Amniotic epithelial cell (primary cell): ENCODE data around the gene MT1X.

Experiments
- DNase-seq: peaks from one replicate; pipeline ENCODE4 v3.0.0-alpha.2; 2010; ENCODE audit warnings: low read depth

MT1X gene

DNA sequence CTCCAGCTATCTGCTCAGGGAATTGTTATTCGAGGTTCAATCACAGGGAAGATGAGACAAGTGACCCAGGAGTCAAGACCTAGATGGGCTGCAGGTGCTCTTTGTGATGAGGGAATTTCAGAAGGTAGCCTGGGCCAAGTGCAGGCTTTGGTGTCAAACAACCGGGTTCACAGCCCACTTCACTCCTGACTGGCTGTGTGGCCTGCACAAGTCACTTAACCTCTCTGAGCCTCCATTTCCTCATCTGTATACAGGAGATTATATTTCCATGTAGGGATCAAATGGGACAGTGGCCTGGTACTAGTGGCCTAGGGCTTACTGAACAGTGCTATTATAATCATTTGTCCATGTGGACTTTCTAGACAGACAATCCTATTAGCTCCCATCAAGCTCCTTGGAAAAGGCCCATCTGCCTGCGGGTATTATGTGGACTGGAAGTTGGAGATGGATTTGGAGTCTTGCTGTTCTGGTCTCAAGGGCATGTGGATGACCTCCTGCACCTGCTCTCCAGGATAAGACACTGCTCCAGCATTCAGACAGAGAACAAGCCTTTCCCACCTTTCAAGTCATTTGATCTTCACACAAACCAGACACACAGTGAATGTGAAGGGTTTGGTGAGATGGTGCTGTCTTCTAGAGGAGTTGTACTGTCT is 3.1 kb upstream of the MT1X start:
- DNase-seq: no peak

- DNase-seq: no peak
Measured at GRCh38 chr16:56679818-56680217, 2.5 kb upstream of the MT1X start.

DNA sequence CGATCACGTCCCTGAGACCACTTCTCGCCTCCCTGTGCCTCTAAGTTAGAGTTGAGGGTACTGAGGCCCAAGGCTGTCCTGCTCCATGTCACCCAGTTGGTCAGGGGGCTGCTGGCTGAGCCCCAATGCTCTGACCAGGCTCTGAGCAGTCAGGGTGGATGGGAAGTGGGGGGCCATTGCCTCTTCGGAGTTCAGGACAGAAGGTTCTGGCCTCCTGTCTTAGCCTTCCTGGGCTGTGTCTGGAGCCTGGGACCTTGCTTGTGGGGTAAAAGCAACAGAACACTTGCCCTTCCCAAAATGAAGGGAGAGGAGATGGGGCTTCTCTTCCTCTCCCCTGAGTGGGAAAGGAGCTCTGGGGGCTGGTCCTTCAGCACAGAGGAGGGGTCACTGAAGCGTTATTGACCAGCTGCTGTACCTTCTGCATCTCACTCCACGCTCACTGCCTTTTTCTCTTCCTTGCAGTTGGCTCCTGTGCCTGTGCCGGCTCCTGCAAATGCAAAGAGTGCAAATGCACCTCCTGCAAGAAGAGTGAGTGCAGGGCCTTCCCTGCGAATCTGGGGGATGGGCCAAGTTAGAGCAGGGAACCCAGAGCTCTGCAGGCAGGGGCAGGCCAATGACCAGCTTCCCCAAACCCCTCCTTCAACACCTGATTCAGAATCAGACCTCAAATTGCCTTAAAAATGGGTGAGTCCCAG is 580 bp downstream of the MT1X start:
- DNase-seq: no peak

- no peak for DNase-seq
Measured at GRCh38 chr16:56683424-56684172, 1.3 kb downstream of the MT1X start.

- DNase-seq: no peak
Measured at GRCh38 chr16:56684256-56684925, 2.1 kb downstream of the MT1X start.

GRCh38 chr16:56684926-56685590 is 2.8 kb downstream of the MT1X start:
- no peak for DNase-seq

DNA sequence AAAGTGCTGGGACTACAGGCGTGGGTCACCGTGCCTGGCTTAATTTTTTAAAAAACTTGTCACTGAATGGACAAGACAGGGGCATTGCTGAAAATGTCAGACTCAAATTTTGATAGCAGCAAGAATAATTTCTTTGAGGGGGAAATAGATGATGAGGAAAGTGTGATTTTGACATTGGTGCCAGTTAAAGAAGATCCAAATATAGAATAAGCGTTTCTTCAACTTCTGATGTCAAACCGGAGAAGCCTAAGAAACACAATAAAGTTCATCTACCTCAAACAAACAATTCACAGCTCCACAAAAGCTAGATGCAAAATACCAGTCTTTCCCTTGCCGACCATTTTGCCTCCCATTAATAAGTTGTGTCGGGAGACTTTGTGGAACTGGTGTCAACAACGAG is 4.5 kb downstream of the MT1X start:
- DNase-seq: no peak

DNA sequence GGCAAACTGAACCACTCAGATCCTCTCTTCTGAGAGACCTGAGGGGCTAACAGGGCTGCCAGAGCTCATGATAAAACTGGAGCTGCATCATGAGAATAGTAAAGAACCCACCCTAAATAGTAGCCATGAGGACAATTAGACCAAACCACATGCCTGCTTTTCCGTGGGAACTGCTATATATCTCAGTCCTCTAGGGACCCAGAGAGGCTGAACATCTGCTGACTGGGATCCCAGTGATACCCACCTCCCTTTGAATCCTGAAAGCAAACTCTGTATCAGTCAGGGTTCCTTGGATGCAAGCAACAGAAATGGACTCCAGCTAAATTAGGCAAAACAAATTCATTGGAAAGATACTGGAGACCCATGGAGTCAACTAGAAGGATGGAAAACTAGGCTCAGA is 6.5 kb downstream of the MT1X start:
- no peak for DNase-seq

DNA sequence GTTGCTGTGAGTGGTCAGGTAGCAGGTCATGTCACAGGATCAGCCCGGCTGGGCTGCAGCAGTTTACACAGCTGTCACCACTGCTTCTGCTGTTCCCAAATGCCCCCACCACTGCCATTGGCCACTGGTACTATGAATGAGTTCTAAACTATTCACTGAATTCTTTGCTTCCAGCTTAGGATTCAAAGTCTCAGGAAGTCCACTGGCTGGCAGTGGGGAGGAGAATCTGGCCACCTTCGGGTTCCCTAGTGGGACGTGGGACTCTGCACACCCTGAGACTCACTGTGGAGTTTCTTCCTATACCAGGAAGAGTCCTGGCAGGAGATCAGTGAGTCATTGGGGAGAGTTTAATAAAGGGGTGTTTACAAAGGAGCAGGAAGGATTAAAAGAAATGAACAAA is 6.9 kb downstream of the MT1X start:
- DNase-seq: no peak

DNA sequence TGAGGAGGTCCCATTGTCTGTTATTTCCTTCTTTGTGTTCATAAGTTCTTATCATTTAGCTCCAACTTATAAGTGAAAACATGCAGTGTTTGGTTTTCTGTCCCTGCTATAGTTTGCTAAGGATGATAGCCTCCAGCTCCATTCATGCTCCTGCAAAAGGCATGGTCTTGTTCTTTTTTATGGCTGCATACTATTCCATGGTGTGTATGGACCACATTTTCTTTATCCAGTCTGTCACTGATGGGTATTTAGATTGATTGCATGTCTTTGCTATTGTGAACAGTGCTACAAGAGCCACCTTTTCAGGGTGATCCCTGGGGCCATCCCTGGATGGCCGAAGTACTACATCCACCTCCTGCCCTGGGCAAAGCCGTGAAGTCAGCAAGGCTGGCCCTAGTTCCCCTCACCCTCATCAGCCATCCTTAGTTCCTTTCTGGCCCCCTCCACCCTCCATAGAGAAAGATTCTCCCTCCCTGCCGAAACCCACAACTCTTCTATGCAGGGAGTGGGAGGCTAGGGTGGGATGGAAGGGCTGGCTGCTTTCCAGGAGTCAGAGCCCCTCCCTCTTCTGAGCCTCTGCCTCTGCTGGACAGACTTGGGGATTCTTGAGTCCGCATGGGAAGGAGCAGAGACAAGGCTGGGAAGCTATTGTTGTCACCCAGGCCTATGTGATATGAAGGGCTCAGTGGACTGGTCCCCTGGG is 8.3 kb downstream of the MT1X start:
- no peak for DNase-seq

- peak; percentile 52 for DNase-seq
Measured at GRCh38 chr16:56691885-56692284, 9.6 kb downstream of the MT1X start.

- DNase-seq: no peak
Measured at GRCh38 chr16:56695246-56695645, 13.0 kb downstream of the MT1X start.

- DNase-seq: no peak
Measured at GRCh38 chr16:56697456-56698155, 15.3 kb downstream of the MT1X start.

DNA sequence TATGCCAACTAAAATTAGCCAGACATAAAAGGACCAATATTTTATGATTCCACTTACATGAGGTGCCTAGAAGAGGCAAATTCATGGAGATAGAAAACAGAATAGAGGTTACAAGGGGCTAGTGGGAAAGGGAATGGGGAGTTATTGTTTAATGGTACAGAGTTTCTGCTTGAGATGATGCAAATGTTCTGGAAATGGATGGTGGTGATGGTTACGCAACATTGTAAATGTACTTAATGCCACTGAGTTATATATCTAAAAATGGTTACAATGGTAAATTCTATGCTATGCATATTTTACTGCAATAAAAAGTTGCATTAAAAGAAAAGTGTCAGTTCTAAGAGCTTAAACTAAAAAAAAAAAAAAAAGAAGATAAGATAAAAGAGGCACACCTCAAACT is 17.9 kb downstream of the MT1X start:
- peak; percentile 46 for DNase-seq

- DNase-seq: no peak
Measured at GRCh38 chr16:56700631-56701030, 18.4 kb downstream of the MT1X start.

DNA sequence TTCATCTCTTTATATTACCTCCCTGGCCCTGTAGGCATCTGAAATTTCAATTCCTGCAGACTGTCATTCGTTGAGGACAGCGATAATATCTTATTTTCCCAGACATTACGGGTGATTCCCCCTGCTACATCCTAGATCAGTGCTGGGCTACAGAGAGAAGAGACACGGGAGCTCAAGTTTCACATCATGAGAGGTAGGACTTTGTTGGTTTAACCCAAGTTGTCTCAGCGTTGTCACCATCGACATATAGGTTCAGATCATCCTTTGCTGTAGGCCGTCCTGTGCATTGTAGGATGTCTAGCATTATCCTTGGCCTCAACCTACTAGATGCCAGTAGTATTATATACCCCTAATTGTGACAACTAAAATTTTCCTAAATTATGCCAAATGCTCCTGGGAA is 19.3 kb downstream of the MT1X start:
- no peak for DNase-seq

- no peak for DNase-seq
Measured at GRCh38 chr16:56702836-56703235, 20.6 kb downstream of the MT1X start.

GRCh38 chr16:56708525-56709442 is 26.5 kb downstream of the MT1X start:
- DNase-seq: no peak

GRCh38 chr16:56709443-56710040 is 27.3 kb downstream of the MT1X start:
- no peak for DNase-seq
